AG09309 (cell line): ENCODE measurements around the gene EML6.

ENCODE experiments used
- DNase-seq: peaks from one replicate; pipeline ENCODE4 v3.0.0-alpha.2; 2010; ENCODE audit warnings: low read depth
- H3K4me3 ChIP-seq: 2 replicates; pipeline ENCODE4 v1.5.1; 2011; ENCODE audit warnings: mild to moderate bottlenecking, low read depth, low read length, moderate library complexity; ENCODE audit not compliant: control insufficient read depth
- CTCF ChIP-seq: IDR thresholded peaks from 2 replicates; pipeline ENCODE4 v1.5.1; 2011; ENCODE audit warnings: mild to moderate bottlenecking, low read depth, low read length, inconsistent platforms; ENCODE audit not compliant: insufficient read depth, control insufficient read depth; ENCODE audit errors: missing control alignments

Gene EML6

GRCh38 chr2:54956111-54956627 is 232.7 kb downstream of the EML6 start:
- TF ChIP-seq CTCF, result no peak
- no peak for DNase-seq
- no peak overlapping the region for H3K4me3 ChIP-seq

GRCh38 chr2:54957321-54957999 is 234.0 kb downstream of the EML6 start:
- no peak overlapping the region for H3K4me3 ChIP-seq
- TF ChIP-seq CTCF, result no peak
- no peak for DNase-seq

GRCh38 chr2:54958717-54959371 is 235.4 kb downstream of the EML6 start:
- TF ChIP-seq CTCF, result no peak
- no peak for DNase-seq
- no peak overlapping the region for H3K4me3 ChIP-seq

- TF ChIP-seq CTCF, result no peak
- DNase-seq, result no peak
- no peak overlapping the region for H3K4me3 ChIP-seq
Measured at GRCh38 chr2:54960164-54960563, 236.7 kb downstream of the EML6 start.

- H3K4me3 ChIP-seq, result no peak overlapping the region
- TF ChIP-seq CTCF, result no peak
- no peak for DNase-seq
Measured at GRCh38 chr2:54962511-54962910, 239.0 kb downstream of the EML6 start.

- no peak for DNase-seq
- TF ChIP-seq CTCF, result no peak
- no peak overlapping the region for H3K4me3 ChIP-seq
Measured at GRCh38 chr2:54962935-54963440, 239.5 kb downstream of the EML6 start.
